K562 (cell line): ENCODE data around the gene GPR3.

Experiments used
- EP300 ChIP-seq: IDR thresholded peaks from 2 replicates; pipeline ENCODE4 v1.6.1; 2012; ENCODE audit warnings: low read length, improper control_type of control experiment
- EZH2 ChIP-seq: IDR thresholded peaks from 2 replicates; pipeline ENCODE4 v1.6.1; 2012; ENCODE audit warnings: low read depth, mild to moderate bottlenecking, inconsistent platforms, low read length, borderline replicate concordance
- HDAC6 ChIP-seq: IDR thresholded peaks from 2 replicates; pipeline ENCODE4 v1.6.1; 2012; ENCODE audit warnings: low read depth, mild to moderate bottlenecking, control low read depth, inconsistent platforms, low read length, moderate library complexity
- HNRNPK ChIP-seq: fragments of 200-400 bp; formaldehyde crosslinking; IDR thresholded peaks from one replicate; pipeline ENCODE4 v1.6.1; 2018; ENCODE audit warnings: mild to moderate bottlenecking, low read depth, low read length; ENCODE audit not compliant: poor library complexity, severe bottlenecking
- NFE2 ChIP-seq: IDR thresholded peaks from 2 replicates; pipeline ENCODE4 v1.6.1; 2014; ENCODE audit warnings: antibody characterized with exemption, low read depth
- RAD21 ChIP-seq, 2 experiments: fragments of 250-450 bp in 1 of 2; fragments of 450-650 bp in 1 of 2; sonication (Bioruptor Pico) in 1 of 2; formaldehyde crosslinking in 1 of 2; IDR thresholded peaks in 1 of 2; conservative IDR thresholded peaks in 1 of 2; 2 replicates each; pipeline versions ENCODE4 v1.4.0 to v1.8.0; 2020 to 2022; ENCODE audit warnings: mild to moderate bottlenecking in 2 of 2, moderate library complexity in 1 of 2
- SIN3A ChIP-seq, 2 experiments: fragments of 150-350 bp in 1 of 2; IDR thresholded peaks; 2 replicates each; pipeline ENCODE4 v1.6.1; 2011 to 2016; ENCODE audit warnings: borderline replicate concordance in 2 of 2, low read depth in 2 of 2, low read length in 2 of 2, mild to moderate bottlenecking in 2 of 2, moderate library complexity in 2 of 2; ENCODE audit not compliant: control insufficient read depth in 1 of 2
- SNIP1 ChIP-seq: fragments of 450-650 bp; IDR thresholded peaks from 2 replicates; pipeline ENCODE4 v1.7.1; 2017; ENCODE audit warnings: low read depth, mild to moderate bottlenecking
- SPI1 ChIP-seq: IDR thresholded peaks from 2 replicates; pipeline ENCODE4 v1.6.1; 2011; ENCODE audit warnings: low read depth, low read length, control low read depth, borderline replicate concordance
- SRSF3 ChIP-seq: fragments of 200-400 bp; formaldehyde crosslinking; IDR thresholded peaks from 2 replicates; pipeline ENCODE4 v1.6.1; 2016; ENCODE audit warnings: mild to moderate bottlenecking, low read length, moderate library complexity; ENCODE audit not compliant: insufficient read depth
- TF ChIP-seq, protein P1 (sequence below): sonication (generic); formaldehyde crosslinking; IDR thresholded peaks from 2 replicates; pipeline ENCODE4 v1.8.1; 2023; ENCODE audit warnings: mild to moderate bottlenecking, missing genetic modification reagents

DNA sequence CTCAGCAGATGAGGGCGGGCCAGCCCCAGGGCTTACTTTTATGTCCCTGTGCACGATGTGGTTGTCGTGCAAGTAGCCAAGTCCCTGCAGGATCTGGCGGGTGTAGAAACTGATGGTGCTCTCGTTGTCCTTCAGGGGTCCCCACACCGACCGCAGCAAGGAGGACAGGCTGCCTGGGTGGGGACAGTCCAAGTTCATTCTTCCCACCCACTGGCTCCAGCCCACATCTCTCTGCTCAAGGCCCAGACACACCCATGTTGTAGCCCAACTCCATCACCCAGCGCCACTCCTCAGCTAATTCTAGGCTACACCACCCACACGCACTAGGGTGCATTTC, 32.6 kb upstream of the GPR3 start:
- no peak for TF ChIP-seq SNIP1
- no peak for TF ChIP-seq EZH2
- TF ChIP-seq EP300 = no peak
- no peak for TF ChIP-seq SRSF3
- TF ChIP-seq HDAC6 = no peak
- no peak for TF ChIP-seq HNRNPK
- TF ChIP-seq SIN3A (IDR thresholded peaks at IDR 0.05; ENCODE audit: borderline replicate concordance in 2 of 2, control insufficient read depth in 1 of 2, low read depth in 2 of 2, low read length in 2 of 2) = no peak
- TF ChIP-seq, protein P1, sequence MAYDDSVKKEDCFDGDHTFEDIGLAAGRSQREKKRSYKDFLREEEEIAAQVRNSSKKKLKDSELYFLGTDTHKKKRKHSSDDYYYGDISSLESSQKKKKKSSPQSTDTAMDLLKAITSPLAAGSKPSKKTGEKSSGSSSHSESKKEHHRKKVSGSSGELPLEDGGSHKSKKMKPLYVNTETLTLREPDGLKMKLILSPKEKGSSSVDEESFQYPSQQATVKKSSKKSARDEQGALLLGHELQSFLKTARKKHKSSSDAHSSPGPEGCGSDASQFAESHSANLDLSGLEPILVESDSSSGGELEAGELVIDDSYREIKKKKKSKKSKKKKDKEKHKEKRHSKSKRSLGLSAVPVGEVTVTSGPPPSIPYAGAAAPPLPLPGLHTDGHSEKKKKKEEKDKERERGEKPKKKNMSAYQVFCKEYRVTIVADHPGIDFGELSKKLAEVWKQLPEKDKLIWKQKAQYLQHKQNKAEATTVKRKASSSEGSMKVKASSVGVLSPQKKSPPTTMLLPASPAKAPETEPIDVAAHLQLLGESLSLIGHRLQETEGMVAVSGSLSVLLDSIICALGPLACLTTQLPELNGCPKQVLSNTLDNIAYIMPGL (CRISPR knock-in tag) = no peak
- no peak for TF ChIP-seq SPI1
- no peak for TF ChIP-seq NFE2
- TF ChIP-seq RAD21 (CRISPR knock-in tag; conservative IDR thresholded peaks at IDR 0.05 in 1 of 2, IDR thresholded peaks at IDR 0.05 in 1 of 2) = no peak
